ENCODE data around the gene KCNQ1.

Gene KCNQ1

GRCh38 chr11:2559527-2560311 is 114.9 kb downstream of the KCNQ1 start:
- DNase-seq, result no peak

DNA sequence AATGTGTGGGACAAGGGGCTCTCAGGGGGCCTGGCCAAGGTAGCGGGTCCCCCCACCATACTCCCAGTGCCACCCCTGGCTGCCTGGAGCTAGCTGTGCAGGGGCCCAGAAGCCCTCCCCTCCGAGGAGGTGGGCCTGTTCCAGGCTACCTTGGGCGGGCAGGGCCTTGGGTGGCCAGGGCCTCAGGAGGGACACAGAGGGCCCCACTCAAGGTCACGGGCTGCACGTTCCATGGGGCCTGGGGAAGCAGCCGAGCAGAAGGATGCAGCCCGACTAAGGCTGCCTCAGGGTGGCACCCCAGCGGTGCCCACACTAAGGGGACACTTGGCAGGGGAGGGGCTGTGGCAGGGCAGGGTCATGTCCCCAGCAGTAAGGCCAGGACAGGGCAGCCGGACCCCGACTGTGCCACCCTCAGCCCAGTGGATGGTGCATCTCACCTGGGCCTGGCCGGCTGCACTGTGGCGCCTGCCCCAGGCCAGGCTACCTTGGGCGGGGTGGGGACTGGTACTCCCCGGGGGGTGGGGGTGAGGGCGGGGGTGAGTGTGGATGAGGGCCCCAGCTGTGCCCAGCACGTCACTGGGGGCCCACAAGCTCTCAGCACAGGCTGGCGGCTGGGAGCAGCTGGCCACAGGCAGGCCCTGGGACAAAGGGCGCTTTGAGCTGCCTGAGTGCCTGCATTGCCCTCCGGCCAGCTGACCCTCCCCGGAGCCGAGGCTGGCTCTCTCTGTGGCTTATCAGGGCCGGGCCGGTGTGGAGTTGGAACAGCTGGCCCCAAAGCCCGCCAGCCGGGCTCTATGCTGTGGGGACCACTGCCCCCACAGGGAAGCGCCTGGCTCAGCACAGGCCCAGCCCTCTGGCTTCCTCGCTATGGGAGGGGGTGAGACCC is 117.1 kb downstream of the KCNQ1 start:
- no peak for DNase-seq

DNA sequence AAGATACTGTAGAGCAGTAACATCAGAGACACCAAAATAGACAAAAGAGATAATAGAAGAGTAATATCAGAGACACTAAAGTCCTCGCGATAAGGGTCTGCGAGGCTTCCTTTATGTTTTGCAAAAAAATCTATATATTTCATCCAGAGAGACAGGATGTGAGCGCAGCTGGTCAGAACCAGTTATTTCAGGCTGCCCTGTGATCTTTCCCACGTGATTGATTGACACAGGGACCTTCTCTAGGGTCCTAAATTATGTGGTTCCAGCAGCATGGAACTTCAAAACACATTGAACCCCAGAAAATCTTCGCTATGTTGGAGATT is 118.0 kb downstream of the KCNQ1 start:
- DNase-seq, result no peak

- no peak for DNase-seq
Observed at GRCh38 chr11:2563213-2564007, 118.6 kb downstream of the KCNQ1 start.

GRCh38 chr11:2564008-2564530 is 119.3 kb downstream of the KCNQ1 start:
- DNase-seq, result no peak

DNA sequence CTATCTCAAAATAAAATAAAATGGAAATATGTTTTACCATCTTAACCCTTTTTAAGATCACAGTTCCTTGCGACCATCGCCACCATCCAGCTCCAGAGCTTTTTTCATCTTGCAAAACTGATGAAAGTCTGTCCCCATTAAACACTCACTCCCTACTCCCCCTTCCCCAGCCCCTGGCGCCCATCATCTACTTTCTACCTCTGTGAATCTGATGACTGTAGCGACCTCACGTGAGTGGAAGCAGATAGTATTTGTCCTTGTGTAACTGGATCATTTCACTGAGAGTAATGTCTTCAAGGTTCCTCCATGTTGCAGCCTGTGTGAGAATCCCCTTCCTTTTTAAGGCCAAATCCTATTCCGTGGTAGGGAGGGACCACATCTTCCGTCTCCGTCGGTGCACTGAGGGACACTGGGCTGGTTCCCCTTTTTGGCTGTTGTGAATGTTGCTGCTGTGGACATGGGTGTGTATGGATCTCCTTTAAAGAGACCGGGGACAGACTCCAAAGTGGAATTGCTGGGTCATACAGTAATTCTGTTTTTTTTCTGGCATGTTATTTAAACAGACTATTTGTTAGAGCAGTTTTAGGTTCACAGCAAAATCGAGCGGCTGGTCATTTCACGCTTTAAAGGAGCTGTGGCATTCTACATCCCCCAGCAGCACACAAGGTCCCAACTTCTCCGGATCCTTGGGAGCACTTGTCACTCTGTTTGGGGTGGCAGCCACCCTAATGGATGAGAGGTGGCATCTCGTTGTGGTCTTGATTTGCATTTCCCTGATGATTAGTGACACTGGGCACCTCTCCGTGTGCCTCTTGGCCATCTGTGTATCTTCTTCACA is 120.0 kb downstream of the KCNQ1 start:
- DNase-seq, result no peak

DNA sequence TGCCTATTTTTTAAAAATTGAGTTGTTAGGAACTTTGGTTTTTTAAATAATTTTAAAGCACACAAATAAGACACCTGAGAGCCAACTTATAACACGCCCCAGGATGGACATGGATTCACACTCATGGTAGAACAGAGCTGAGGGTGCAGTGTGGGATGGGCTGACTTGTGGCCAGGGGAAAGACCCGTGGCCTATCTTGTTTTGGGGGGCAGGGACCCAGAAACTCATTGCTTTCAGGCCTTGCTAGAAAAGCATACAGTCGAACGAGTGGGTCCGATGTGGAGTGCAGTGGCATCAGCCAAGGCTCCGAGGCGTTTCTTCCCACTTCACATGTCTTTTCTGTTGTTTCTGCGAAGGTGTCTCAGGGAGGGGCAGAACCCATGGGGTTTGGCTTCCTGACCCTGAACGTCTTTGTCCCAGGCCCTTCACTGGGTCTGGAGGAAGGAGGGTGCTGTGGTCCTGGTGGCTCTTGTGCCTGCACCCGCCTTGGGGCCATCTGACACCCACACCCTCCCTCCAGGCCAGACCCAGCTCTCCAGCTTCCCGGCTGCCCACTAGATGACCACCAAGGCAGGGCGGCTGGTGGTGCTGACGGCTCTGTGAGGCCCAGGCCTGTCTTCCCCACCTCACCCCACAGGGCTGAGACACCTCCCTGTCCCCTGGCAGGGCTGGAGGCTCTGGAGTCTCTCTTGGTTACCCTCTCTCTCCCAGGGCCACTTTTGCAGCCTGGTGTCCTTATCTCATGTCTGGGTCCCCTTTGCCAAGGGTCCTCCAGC is 120.8 kb downstream of the KCNQ1 start:
- DNase-seq, result no peak

DNA sequence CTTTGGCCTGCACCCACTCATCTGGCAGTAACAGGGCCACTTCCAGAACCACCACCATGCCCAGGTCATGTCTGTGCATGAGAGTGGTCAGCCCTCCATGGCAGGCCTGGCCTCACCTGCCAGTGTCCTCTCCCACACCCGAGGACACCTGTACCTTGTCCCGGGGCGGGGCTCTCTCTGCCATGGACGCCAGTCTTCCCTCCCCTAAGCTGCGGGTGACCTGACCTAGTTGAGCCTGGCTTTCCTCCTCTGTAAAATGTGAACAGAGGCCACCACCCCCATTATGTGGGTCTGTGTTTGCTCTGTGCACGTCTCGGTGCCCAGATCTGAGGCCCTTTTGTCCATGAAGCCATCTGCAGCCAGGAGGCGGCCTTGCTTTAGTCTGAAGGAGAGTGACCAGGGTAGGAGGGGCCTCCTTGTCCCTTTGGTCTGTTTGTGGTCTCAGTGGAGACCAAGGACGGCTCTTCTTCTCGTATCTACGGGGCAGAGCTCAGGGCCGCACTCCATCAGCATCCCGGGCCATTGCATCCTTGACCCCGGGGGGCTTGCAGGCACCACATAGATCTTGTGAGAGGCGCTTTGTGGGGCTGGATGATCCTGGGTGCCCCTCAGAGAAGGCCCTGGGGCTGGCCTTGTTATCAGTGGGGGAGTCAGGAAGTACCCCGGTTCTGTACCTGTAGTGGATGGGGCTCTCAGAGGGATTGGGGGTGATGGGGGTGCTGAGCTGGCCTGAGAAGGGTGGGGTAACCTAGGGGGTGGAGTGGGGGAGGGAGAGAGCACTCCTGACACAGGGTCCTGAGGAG is 121.6 kb downstream of the KCNQ1 start:
- no peak for DNase-seq

DNA sequence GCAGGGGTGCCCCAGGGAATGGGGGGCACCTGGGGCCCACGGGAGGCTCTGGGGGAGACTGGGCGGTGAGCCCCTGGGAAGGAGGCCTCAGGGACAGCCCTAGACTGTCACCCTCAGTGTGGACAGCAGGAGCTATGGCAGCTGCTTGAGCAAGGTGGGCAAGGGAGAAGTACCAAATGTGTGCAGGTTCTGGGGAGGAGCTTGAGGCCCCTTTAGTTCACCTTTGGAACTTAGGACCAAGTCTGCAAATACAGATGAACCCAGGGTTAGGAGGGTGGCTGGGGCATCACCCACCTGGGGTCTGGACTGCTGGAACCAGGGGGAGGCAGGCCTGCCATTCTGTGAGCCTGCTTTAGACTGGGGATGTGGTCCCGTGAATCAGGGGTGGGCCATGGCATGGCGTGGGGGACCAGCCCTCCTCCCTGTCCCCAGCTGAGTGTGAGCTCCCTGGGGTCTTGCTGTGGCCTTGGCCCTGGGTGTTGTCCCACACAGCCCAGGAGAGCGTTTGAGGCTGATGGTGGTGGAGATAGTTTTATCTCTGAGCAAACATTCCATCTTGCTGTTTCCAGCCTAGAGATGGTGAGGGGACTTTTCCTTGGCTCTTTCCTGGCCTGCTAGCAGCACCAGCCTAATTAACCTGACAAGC is 122.3 kb downstream of the KCNQ1 start:
- no peak for DNase-seq

DNA sequence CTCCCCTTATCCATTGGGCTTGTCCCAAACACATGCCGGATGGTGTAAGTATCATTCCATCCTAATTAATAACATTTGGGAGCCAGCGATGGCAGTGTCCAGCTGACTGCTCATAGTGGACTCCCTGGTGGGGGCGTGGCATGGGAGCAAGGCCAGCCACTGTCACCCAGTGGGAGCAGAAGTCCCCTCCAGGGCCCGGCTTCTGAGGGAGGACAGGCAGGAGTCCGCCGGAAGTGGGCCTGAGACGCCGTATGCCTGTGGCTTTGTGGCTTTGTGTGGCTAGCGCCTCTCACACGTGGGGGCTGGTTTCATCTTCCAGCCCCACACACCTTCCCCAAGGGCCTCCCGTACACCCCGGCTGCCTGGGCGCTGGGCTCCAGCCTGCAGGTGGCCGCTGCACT is 124.5 kb downstream of the KCNQ1 start:
- no peak for DNase-seq

- DNase-seq, result no peak
Observed at GRCh38 chr11:2569731-2570210, 125.0 kb downstream of the KCNQ1 start.

DNA sequence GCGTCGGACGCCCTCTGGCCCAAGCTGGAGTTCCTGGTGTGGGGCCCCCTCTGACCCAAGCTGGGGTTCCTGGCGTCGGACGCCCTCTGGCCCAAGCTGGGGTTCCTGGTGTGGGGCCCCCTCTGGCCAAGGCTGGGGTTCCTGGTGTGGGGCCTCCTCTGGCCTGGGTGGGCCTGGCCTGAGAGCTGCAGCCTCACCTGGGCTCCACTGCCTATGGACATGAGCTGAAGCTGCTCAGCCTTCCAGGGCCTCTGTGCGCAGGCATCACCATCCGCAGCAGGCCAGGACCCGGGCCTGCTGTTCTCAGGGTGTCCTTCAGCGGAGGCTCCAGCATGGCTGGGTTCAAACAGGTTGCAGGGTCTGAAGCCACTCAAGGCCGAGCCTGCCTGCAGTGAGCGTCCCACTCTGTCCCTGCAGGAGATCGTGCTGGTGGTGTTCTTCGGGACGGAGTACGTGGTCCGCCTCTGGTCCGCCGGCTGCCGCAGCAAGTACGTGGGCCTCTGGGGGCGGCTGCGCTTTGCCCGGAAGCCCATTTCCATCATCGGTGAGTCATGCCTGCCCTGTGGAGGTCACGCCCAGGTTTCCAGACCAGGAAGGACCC is 125.5 kb downstream of the KCNQ1 start:
- DNase-seq, result no peak

DNA sequence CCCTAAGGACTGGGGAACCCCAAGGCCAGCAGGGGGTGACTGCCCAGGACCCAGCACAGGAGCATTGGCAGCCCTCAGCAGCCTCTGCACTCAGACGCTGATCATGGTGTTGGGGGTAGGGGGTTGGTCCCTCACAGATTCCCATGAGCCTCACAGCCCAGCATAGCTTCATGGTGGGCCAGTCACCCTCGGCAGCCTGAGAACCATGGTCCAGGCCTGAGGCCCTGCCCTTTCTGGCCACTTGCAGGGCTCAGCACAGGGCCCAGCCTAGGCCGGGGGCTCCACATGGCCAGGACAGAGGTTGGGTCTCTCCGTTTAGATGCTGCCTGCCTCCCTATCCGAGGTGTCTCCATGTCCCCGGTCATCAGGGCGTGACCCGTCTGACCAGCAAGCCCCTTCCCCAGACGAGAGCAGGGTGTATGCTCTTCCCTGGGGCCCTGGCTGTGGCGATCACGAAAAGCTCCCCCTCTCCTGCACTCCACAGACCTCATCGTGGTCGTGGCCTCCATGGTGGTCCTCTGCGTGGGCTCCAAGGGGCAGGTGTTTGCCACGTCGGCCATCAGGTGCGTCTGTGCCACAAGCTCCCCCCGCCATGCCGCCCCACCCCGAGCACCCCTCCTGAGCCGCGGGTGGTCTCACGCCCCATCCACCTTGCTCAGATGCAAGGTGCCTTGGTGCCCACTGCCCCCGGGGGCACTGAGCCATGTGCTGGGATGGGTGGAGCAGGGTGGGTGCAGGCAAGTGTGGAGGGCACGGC is 126.2 kb downstream of the KCNQ1 start:
- no peak for DNase-seq

- DNase-seq, result no peak
Observed at GRCh38 chr11:2571598-2572281, 126.9 kb downstream of the KCNQ1 start.

GRCh38 chr11:2572491-2573239 is 127.9 kb downstream of the KCNQ1 start:
- no peak for DNase-seq

DNA sequence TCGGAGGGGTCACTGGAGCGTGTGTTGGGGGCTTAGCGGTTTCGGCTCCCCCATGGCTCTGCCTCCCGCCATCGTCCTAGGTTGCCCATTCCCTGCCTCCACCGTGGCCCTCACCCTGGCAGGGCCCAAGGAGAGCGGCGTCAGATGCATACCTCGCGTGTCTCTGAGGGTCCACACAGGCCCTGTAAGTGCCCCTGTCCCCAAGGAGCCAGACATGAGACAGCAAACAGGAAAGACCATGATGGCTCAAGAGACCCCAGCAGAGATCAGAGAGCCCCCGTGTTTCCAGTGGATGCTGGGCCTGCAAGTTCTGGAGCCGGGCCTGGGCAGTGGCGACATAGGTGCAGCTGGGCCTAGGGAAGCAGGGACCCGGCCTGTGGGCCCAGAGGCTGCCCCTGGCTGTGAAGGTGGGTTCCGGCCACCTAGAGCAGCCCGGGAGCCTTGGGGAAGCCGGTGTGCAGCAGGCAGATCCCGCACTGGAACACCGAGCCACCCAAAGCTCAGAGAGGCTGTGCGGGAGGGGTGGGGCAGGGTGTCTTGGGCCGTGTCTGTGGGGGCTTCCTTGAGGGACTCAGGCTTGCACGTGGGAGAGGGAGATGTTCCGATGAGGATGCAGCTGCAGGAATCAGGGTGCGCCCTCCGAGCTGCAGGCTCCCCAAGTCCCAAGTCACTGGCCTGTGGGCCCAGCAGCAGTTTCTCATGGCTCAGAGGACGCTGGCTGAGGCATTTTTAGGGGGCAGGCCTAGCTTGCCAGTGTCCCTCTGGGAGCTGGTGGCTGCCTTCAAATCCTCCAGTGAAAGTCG is 128.6 kb downstream of the KCNQ1 start:
- no peak for DNase-seq

Data from amniotic stem cell (primary cell).